Stimulated activated CD8-positive, alpha-beta memory T cell treated with anti-CD3 and anti-CD28 coated beads, Interleukin-15, amount 100 ng/mL, for 4 hours (primary cell): ENCODE measurements around the gene EMILIN1.
"Not testable (repeated sequence)": the region's sequence is repeated elsewhere in the genome, so short reads cannot be mapped to it uniquely, and the experiment has no call there.

Source experiments
- DNase-seq, 2 donors: peaks; one replicate each; pipeline ENCODE4 v3.0.0-alpha.2; 2020; ENCODE audit warnings: low read depth in 2 of 2

EMILIN1 gene

GRCh38 chr2:27053776-27054175 is 24.6 kb upstream of the EMILIN1 start:
- DNase-seq = no peak

GRCh38 chr2:27054721-27055120 is 23.7 kb upstream of the EMILIN1 start:
- DNase-seq = no peak

DNA sequence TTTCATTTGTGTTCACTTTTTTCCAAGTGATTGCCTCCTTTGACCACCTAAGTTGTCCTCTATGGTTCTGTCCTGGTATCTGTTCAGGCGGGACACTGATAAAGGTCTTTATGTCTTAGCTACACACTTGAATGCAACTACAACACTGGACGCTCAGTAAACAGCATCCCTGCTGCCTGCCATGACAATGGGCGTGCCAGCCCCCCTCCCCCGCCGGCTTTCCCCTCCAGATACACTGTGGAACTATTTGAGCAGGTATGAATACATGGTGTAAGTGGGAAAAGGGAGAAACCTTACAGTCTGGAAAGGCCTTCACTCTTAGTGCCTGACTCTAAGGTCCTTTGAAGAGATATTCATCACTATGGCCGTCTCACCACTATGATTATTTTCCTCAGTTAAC is 21.2 kb upstream of the EMILIN1 start:
- no peak for DNase-seq

DNA sequence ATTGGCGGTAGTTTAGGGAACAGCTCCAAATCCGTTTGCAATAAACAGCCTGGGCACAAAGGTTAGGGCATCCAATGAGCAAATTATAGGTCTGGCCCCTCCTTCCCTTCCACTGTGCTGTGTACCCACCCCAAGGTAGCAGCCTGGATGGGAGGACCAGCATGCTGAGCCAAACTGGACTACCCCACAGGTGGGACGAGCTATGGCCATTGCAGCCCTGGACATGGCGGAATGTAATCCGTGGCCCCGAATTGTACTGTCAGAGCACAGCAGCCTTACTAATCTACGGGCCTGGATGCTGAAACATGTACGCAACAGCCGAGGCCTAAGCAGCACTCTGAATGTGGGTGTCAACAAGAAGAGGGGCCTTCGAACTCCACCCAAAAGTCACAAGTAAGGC is 20.2 kb upstream of the EMILIN1 start:
- no peak for DNase-seq

DNA sequence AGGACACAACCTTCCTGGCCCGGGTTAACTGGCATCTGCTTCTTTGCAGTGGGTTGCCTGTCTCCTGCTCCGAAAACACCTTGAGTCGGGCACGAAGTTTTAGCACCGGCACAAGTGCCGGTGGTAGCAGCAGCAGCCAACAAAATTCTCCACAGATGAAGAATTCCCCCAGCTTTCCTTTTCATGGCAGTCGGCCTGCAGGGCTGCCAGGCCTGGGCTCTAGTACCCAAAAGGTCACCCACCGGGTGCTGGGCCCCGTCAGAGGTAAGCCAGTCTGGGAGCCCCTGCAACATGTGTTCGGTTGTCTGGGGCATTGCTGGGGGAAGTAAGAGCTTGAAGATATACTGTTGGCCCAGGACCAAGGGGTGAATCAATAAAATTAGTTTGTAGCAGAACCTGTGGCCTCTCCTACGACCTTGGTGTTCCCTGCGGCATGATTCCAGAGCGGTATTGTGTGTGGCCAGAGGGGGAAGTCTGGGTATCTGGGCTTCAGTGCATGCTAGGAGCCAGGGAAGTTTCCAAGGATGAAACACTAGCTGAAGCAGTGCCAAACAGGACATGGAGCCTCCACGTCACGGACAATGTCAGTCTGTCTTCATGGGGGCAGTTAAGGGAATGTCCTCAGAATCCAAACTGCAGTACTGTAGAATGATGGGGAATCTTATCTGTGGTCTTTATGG is 19.1 kb upstream of the EMILIN1 start:
- no peak for DNase-seq

GRCh38 chr2:27060323-27060722 is 18.1 kb upstream of the EMILIN1 start:
- DNase-seq = no peak

DNA sequence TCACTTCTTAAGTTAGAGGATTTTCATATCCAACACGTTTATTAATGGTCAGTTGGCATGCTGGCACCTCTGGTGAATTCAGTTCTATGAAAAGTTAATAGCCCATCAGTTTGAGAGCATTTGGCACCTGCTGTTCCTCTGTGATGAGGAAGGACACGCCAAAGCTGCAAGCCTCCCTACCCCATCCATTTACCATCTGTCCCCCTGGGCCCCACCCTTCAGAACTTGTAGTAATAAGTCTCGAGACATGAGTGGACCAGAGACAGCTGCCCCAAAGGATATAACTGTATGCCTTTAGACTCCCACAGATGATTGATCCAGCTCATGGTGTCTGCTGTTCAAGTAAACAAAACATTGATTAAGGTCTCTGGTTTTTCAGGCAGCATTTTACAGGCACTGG is 13.3 kb upstream of the EMILIN1 start:
- no peak for DNase-seq

GRCh38 chr2:27067385-27067784 is 11.0 kb upstream of the EMILIN1 start:
- DNase-seq = no peak

GRCh38 chr2:27069436-27069835 is 9.0 kb upstream of the EMILIN1 start:
- no peak for DNase-seq

GRCh38 chr2:27069961-27070618 is 8.3 kb upstream of the EMILIN1 start:
- DNase-seq = no peak

GRCh38 chr2:27070653-27071276 is 7.7 kb upstream of the EMILIN1 start:
- DNase-seq = no peak

GRCh38 chr2:27071277-27071989 is 7.0 kb upstream of the EMILIN1 start, which contains the start of gene OST4:
Gene OST4, minus strand, starts transcription at chr2:27071654.
- DNase-seq = peak; percentile 76 to 83

- DNase-seq = no peak
Observed at GRCh38 chr2:27071990-27072830, 6.2 kb upstream of the EMILIN1 start.

- DNase-seq = no peak
Observed at GRCh38 chr2:27072920-27073319, 5.5 kb upstream of the EMILIN1 start.

- DNase-seq = no peak
Observed at GRCh38 chr2:27073782-27074181, 4.6 kb upstream of the EMILIN1 start.

- peak in 1 of 2 donors; percentile 23 for DNase-seq
Observed at GRCh38 chr2:27074738-27075565, 3.5 kb upstream of the EMILIN1 start.

DNA sequence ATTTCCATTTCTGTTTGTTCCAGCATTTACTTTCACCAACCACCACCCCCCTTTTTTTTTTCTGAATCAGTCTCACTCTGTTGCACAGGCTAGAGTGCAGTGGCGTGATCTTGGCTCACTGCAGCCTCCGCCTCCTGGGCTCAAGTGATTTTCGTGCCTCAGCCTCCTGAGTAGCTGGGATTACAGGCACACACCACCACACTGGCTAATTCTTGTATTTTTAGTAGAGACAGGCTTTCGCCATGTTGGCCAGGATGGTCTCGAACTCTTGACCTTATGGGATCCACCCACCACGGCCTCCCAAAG is 2.9 kb upstream of the EMILIN1 start:
- DNase-seq = not testable (repeated sequence)

DNA sequence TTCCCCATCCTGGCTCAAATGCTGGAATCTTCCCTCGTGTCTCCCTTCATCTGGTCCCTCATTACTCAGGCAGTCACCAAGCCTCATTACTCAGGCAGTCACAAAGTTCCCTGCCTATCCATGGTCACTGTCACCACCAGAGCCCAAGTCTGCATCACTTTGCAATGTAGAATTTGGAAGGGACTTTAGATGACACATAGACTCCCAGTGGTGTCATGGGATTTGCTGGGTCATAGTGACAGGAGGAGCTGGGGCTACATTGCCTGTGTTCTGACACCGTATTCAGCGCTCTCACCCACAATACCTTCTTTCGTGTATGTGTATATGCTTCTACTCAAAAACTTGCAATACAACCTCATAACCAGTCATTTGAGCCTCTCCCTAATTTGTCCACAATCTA is 2.1 kb upstream of the EMILIN1 start:
- DNase-seq = no peak

GRCh38 chr2:27077231-27077630 is 1.2 kb upstream of the EMILIN1 start:
- DNase-seq = no peak

GRCh38 chr2:27079233-27080139 is 1.1 kb downstream of the EMILIN1 start:
- no peak for DNase-seq
